ENCODE data around the gene PDE6C.

DNA sequence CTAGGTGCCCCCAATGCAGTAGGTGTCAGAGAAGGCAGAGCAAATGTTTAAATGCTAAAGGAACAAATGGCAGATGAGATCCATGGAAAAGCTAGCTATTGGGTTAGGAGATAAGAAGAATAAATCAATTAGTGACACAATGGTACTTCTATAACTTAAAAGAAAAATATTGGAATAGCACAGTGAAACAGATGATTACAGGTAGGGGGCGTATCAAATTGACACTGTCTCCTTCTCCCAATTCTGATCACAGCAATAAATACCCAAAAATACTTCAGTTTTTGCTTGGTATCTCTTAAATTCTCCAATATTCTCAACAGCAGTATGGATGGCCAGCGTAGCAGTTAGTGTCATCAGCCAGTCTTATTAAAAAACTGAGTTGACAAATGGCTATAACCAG lies 84.9 kb downstream of the PDE6C start:
- no peak for TF ChIP-seq POLR2A (IDR thresholded peaks at IDR 0.05)
- TF ChIP-seq, protein P1, sequence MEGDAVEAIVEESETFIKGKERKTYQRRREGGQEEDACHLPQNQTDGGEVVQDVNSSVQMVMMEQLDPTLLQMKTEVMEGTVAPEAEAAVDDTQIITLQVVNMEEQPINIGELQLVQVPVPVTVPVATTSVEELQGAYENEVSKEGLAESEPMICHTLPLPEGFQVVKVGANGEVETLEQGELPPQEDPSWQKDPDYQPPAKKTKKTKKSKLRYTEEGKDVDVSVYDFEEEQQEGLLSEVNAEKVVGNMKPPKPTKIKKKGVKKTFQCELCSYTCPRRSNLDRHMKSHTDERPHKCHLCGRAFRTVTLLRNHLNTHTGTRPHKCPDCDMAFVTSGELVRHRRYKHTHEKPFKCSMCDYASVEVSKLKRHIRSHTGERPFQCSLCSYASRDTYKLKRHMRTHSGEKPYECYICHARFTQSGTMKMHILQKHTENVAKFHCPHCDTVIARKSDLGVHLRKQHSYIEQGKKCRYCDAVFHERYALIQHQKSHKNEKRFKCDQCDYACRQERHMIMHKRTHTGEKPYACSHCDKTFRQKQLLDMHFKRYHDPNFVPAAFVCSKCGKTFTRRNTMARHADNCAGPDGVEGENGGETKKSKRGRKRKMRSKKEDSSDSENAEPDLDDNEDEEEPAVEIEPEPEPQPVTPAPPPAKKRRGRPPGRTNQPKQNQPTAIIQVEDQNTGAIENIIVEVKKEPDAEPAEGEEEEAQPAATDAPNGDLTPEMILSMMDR (IDR thresholded peaks at IDR 0.05): no peak

All from lower leg skin (tissue), 3 donors.